Progenitor cell of endocrine pancreas (in vitro differentiated cells): ENCODE data around the gene KLHDC4. TPM values are rescaled to one million over a fixed set of nuclear protein-coding genes. Genes with fewer than 3 reads are reported as not detected.
"Not testable (repeated sequence)": the region's sequence is repeated elsewhere in the genome, so short reads cannot be mapped to it uniquely, and the experiment has no call there.

Source experiments
- DNase-seq: peaks from one replicate; pipeline ENCODE4 v3.0.0; 2021; ENCODE audit warnings: low spot score; ENCODE audit not compliant: unreplicated experiment
- H3K27ac Mint-ChIP-seq: 2 replicates; pipeline ENCODE4 v1.8.0; 2021; ENCODE audit warnings: mild to moderate bottlenecking, moderate library complexity, mixed read lengths
- H3K27me3 Mint-ChIP-seq: 2 replicates; pipeline ENCODE4 v1.8.0; 2021; ENCODE audit warnings: mixed read lengths
- H3K36me3 Mint-ChIP-seq: 2 replicates; pipeline ENCODE4 v1.8.0; 2022; ENCODE audit warnings: mixed read lengths; ENCODE audit not compliant: insufficient read depth
- H3K4me1 Mint-ChIP-seq: 2 replicates; pipeline ENCODE4 v1.8.0; 2021; ENCODE audit warnings: low read depth, mixed read lengths
- H3K4me3 Mint-ChIP-seq: 2 replicates; pipeline ENCODE4 v1.8.0; 2021; ENCODE audit warnings: low read depth, mild to moderate bottlenecking, moderate library complexity, mixed read lengths
- H3K9me3 Mint-ChIP-seq: 2 replicates; pipeline ENCODE4 v1.8.0; 2021; ENCODE audit warnings: low read depth, mixed read lengths
- total RNA-seq: library from RNA; stranded (reverse); gene quantifications from 2 replicates; pipeline ENCODE4 v1.2.1, GENCODE V29; 2021
- TF ChIP-seq, protein P1 (sequence below): fragments of 200-600 bp; sonication (generic); IDR thresholded peaks from one replicate; pipeline ENCODE4 v1.5.0; 2021; ENCODE audit warnings: antibody characterized with exemption, mild to moderate bottlenecking; ENCODE audit not compliant: unreplicated experiment

KLHDC4 gene
- total RNA-seq, 1 donor from 2014 or later = 58.8 TPM

DNA sequence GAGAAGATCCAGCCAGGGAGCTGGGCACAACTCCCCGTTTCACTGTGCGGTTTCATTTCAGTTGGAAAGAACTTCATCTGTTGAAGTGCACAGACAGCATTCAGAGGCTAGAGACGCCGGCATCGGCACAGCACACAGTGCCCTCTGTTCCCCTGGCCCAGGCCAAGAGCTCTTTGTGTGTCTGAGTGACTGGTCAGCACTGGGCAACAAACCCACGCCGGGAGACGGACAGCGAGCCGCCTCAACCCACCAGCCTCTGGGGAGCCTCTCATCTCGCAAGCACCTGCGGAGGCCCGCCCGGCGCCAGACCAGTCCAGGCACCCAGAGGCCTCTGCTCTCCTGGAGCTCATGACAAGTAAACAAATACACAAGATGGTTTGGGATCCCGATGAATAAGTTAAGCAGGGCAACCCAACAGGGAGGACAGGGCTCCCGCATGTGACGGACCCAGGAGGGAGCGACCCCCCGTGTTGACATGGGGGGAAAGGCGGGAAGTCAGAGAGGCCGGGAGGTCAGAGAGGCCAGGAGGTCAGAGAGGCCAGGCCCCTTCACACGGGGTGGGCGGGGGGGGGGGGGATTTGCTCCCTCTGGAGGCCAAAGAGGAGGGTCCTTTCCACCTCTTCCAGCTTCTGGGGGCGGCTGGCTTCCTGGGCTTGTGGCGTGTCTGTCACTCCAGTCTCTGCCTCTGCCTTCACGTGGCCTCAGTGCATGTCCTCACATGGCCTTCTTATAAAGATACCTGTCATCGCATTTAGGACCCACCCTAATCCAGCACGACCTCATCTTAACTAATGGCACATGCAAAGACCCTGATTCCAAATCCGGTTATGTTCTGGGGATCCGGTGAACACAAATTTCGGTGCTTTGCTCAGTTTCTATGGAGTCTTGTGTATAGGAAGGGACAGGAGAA is 25.8 kb upstream of the KLHDC4 start:
- Mint-ChIP-seq H3K4me3 (no peak overlapping the region), H3K36me3 (no peaks in the 10 kb centered on the region), H3K9me3 (no peaks in the 10 kb centered on the region), H3K4me1 (peaks cover 4% of the 10 kb centered on the region), H3K27ac (no peak overlapping the region), H3K27me3 (peaks cover 4% of the 10 kb centered on the region)
- no peak for DNase-seq
- TF ChIP-seq, protein P1, sequence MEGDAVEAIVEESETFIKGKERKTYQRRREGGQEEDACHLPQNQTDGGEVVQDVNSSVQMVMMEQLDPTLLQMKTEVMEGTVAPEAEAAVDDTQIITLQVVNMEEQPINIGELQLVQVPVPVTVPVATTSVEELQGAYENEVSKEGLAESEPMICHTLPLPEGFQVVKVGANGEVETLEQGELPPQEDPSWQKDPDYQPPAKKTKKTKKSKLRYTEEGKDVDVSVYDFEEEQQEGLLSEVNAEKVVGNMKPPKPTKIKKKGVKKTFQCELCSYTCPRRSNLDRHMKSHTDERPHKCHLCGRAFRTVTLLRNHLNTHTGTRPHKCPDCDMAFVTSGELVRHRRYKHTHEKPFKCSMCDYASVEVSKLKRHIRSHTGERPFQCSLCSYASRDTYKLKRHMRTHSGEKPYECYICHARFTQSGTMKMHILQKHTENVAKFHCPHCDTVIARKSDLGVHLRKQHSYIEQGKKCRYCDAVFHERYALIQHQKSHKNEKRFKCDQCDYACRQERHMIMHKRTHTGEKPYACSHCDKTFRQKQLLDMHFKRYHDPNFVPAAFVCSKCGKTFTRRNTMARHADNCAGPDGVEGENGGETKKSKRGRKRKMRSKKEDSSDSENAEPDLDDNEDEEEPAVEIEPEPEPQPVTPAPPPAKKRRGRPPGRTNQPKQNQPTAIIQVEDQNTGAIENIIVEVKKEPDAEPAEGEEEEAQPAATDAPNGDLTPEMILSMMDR = no peak

DNA sequence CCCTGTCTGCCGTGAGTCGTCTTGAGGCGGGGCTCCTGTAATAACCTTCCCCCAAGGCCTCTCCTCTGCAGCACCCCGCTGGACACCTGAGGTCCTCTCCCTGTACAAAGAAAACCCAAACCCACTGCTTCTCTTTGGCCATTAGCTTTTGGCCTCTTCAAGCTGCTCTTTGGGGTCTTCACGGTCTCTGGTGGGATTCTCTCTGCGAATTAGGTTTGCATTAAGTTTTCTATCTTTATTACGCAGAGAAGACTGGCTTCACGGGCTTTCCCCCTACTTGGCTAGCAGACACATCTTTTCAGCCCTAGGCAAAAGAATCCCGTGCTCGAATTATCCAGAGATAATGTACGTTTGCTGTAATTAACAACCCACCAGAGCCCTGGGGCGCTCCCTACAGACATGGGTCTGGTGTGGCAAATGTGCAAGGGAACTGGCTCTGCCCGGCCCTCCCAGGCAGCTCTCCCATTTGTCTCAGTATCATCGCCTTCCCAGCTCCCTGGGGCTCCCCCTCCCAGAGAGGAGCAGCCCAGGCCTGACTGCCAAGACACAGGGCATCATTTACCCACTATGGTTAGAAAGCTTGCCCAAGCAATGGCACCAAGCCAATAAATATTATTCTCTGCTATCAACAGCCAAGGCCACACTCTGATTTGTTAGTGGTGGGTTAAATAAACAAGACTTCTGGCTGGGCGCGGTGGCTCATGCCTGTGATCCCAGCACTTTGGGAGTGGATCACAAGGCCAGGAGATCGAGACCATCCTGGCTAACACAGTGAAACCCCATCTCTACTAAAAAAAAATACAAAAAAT is 24.7 kb upstream of the KLHDC4 start:
- peaks cover 7% of the 10 kb centered on the region for H3K27me3 Mint-ChIP-seq
- no peaks in the 10 kb centered on the region for H3K9me3 Mint-ChIP-seq
- no peak overlapping the region for H3K27ac Mint-ChIP-seq
- TF ChIP-seq, protein P1 = no peak
- peaks cover 4% of the 10 kb centered on the region for H3K4me1 Mint-ChIP-seq
- H3K36me3 Mint-ChIP-seq = no peaks in the 10 kb centered on the region
- no peak for DNase-seq
- H3K4me3 Mint-ChIP-seq = no peak overlapping the region

DNA sequence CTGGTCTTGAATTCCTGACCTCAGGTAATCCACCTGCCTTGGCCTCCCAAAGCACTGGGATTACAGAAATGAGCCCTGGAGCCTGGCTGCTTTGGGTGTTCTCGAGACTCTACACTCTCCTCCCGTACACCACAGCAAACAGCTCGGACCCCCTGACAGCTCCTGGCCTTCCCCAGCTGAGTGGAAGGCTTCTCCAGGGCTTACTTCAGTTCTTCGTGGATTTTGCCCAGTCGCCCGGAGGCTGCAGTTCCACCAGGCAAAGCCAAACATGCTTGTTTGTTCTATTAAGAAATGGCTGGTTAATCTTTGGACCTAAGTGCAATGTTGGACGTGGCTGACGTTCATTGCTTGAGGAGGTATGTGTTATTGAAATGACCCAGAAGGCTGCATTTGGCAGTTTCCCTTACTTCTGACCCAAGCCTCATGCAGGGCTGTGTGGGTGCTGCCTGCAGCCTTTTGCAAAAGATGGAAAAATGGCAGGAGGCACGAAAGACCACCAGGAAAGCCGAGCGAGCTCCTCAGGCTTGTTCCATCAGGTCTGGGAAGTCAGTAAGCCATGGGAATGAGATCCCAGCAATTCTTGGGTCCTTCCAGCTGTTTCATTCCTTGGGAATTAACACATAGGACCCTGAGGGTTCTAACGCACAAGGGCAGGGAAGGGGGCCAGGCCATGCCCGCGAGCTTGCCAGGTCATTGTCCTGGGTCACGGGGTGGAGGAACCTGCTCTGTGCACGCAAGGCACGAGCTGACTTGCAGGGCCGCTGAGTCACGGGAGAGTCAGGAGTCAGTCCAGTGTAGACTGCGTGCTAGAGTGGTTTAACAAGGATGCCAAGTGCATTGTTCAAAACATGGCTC is 23.9 kb upstream of the KLHDC4 start:
- Mint-ChIP-seq H3K27me3 (peaks cover 13% of the 10 kb centered on the region), H3K27ac (no peak overlapping the region), H3K4me3 (no peak overlapping the region), H3K36me3 (no peaks in the 10 kb centered on the region), H3K9me3 (no peaks in the 10 kb centered on the region), H3K4me1 (peaks cover 7% of the 10 kb centered on the region)
- DNase-seq = no peak
- TF ChIP-seq, protein P1 = no peak

DNA sequence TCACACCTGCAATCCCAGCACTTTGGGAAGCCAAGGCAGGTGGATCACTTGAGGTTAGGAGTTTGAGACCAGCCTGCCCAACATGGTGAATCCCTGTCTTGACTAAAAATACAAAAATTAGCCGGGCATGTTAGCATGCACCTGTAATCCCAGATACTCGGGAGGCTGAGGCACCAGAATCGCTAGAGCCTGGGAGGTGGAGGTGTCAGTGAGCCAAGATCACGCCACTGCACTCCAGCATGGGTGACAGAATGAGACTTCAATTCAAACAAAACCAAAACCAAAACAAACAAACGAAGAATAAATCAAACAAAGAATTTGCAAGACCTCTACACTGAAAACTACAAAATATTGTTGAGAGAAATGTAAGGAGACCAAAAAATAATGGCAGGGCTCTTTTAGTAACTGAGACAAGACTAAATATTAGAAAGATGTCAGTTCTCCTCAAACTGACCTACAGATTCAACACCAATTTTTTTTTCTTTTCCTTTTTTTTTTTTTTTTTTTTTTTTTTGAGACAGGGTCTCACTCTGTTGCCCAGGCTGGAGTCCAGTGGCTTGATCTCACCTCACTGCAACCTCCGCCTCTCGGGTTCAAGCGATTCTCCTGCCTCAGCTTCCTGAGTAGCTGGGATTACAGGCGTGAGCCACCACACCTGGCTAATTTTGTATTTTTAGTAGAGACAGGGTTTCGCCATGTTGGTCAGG is 23.1 kb upstream of the KLHDC4 start:
- not testable (repeated sequence) for DNase-seq, H3K9me3 Mint-ChIP-seq, H3K4me3 Mint-ChIP-seq, H3K4me1 Mint-ChIP-seq, H3K36me3 Mint-ChIP-seq, H3K27ac Mint-ChIP-seq
- peaks cover 14% of the 10 kb centered on the region for H3K27me3 Mint-ChIP-seq

GRCh38 chr16:87787451-87788091 is 21.8 kb upstream of the KLHDC4 start:
- not testable (repeated sequence) for DNase-seq, H3K9me3 Mint-ChIP-seq, H3K36me3 Mint-ChIP-seq, H3K4me3 Mint-ChIP-seq, H3K27ac Mint-ChIP-seq, H3K4me1 Mint-ChIP-seq
- H3K27me3 Mint-ChIP-seq = peaks cover 17% of the 10 kb centered on the region
